Stimulated activated CD8-positive, alpha-beta memory T cell treated with anti-CD3 and anti-CD28 coated beads, Interleukin-4, amount 100 ng/mL, for 48 hours (primary cell): ENCODE data around the gene JUN.

ENCODE experiments used
- DNase-seq: peaks from one replicate; pipeline ENCODE4 v3.0.0-alpha.2; 2020

Gene JUN

DNA sequence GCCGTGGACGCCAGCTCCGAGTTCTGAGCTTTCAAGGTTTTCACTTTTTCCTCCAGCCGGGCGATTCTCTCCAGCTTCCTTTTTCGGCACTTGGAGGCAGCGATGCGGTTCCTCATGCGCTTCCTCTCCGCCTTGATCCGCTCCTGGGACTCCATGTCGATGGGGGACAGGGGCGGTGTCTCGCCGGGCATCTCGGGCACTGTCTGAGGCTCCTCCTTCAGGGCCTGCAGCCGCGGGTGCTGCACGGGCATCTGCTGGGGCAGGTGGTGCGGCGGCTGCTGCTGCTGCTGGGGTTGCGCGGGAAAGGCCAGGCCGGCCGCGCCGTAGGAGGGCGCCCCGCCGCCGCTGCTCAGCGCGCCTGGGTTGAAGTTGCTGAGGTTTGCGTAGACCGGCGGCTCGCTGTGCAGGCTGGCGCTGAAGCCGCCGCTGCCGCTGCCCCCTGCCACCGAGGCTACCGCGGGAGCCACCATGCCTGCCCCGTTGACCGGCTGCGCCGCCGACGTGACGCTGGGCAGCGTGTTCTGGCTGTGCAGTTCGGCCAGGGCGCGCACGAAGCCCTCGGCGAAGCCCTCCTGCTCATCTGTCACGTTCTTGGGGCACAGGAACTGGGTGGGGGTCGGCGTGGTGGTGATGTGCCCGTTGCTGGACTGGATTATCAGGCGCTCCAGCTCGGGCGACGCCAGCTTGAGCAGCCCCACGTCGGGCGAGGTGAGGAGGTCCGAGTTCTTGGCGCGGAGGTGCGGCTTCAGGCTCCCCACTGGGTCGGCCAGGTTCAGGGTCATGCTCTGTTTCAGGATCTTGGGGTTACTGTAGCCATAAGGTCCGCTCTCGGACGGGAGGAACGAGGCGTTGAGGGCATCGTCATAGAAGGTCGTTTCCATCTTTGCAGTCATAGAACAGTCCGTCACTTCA, 1.4 kb downstream of the JUN start:
- peak; percentile 71 for DNase-seq

DNA sequence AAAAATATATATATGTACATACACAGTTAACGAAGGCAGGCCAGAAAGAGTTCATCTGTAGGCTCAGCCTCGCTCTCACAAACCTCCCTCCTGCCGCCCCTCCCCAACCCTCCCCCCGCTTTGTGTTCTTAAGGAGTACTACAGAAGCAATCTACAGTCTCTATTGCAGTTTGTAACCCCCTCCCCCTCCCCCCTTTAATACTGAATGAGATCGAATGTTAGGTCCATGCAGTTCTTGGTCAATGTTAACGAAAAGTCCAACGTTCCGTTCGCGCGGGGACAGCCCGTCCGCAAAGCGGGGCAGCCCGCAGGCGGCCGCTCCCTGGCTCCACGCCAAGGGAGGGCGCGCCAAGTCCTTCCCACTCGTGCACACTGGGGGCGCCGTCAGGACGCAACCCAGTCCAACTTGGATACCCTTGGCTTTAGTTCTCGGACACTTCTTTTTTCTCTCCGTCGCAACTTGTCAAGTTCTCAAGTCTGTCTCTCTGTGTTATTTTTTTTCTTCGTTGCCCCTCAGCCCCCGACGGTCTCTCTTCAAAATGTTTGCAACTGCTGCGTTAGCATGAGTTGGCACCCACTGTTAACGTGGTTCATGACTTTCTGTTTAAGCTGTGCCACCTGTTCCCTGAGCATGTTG, 2.2 kb downstream of the JUN start:
- peak; percentile 60 for DNase-seq

DNA sequence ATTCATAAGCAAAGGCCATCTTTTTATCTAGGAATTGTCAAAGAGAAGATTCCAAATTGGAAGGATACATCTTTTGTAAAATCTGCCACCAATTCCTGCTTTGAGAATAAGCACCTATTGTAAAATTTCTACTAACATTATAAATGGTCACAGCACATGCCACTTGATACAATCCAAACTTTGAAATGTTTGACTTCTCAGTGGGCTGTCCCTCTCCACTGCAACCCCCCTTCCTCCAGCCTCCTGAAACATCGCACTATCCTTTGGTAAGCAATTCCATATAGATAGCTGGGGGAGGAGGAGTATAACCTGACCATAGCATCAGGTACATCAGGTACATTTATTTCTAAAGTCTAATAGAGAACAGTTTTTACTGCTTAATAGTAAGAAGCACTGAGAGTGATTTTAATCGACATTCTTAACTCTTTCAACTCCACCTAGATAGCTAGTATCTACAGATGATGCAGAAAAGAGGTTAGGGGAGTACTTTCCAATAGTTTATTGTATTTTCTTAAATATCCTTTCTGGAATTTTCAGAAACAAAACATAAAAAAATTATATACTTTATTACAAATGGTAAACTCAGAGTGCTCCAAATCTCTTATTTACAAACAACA, 2.9 kb downstream of the JUN start:
- no peak for DNase-seq

DNA sequence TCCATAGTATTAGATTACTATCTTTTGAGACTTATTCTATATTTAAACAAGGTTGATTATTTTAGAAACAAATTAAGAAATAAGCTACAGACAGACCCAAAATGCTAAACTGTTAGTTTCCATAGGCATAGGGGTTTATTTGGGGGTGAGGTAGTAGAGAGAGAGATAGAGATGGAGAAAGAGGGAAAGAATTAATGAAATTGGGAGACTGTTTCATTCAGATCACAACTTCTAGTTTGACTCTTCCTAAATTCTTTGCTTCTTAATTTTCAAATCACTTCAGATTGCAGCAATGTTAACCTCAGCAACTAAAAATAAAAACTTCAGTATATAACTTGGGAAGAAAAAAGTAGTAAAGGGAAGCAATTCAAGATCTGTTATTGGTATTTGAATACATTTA, 3.4 kb downstream of the JUN start:
- no peak for DNase-seq

DNA sequence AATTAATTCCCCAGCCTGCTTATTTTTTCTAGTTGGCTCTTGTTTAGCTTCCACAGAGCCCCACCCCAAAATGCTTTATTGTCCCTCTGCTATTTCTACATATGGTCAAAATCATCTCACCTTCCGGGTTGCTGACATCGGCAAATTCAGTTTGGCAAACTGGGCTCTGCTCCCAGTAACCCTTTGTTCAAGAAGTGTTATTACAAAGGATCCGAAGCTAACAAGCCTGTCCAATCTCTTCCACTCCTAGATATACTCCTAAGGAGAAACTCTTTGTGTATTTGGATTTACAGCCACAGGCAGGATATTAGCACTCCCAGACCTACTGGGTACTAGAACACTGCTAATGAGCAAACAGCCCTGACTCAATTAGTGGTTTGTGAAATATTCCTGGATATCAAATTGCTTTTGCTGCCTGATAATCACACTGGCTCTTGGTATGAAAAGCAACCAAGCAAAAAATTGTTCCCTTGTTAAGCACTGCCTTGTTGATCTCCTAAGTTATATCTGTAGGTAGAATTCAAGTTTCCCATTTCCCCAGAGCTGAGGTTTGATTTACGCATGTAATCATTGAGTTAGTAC, 4.0 kb downstream of the JUN start:
- DNase-seq, result no peak

DNA sequence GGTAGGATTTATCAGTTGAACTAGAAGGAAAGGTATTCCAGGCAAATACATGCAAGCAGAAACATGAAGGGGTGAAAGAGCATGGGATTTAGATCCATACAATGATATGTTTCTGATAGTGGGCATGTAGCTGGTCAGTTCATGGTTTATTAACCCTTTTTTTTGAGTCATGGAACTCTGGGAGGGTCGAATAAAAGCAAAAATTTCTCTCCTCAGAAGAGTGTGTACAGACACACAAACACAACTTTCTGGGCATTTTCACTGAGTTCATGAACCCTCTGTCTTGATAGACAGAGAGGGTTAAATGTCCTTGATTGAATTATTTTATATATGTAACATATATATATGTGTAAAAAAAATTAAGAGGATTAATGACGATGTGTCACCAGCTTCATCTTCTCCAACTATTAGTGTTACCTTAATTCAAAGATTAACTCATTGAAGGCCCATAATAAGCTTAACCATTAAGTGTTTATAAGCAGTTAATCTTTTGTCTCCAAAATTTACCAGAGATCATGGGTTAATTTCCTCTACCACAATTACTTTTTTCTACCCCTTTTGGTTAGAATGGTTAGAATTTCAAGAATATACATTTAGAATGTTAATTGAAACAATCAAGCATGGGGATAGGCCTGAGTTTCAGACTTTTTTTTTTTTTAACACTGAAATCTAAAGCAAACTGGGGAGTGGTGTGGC, 4.6 kb downstream of the JUN start:
- no peak for DNase-seq

DNA sequence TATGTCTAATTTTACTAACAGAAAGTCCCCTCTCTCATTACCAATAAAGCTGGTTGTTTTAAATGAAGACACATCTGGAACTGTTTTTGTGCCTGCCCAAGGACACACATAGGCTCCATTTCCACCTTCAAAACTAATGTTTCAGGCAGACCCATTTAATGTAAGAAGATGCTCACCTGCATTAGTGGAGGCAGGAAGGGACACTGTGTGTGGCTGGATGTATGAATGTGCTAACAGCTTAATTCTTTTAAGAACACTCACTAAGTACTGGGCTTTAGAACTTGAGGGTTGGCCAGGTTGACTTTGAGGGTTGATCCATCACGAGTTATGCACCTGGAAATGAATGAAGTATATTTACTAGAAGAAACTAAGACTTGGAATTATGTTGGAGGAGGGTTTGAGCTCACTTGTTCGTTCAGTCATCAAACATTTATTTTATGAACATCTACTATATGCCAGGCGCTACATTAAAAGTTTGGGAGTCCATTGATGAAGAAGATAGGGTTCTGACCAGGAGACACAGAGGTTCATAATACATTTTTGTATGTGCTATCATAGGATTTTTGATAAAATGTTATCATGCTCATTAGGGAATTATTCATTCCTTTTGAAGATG, 5.4 kb downstream of the JUN start:
- no peak for DNase-seq

DNA sequence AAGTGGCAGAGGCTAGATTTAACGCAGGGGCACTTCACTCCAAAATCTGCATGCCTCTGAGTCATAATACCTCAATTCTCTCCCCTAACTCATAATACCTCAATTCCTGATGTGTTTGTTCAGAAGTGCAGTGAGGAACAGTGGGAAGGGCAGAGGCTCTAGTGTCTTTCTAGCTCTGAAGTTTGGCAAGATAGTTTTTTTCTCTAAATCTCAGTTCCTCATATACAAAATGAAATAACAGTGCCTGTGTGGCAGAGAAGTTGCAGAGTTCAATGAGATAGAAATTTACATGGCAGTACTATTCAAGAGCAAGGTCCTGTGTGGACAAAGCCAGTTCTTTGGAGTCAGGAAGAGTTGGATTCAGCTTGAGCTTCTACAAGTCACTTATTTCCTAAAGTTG, 9.8 kb downstream of the JUN start:
- no peak for DNase-seq

DNA sequence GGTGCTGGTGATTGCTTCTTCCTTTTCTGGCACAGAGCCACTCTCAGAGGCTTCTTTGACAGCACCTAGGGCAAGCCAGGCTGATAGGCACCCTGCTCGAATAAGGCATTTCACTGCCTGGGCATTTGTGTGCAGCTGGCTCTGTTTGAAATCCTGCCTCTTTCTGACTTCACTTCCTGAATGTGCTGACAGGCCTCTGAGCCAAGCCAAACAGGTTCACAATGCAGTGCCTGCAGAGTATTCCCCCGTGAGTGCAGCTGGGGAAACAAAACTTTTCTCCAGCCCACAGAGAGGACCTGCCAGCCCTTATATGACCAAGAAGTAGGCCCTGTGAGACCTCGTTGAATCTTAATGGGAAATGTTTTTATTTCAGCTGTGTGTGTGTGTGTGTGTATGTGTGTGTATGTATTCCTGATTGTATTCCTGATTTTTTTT, 10.4 kb downstream of the JUN start:
- DNase-seq, result no peak

DNA sequence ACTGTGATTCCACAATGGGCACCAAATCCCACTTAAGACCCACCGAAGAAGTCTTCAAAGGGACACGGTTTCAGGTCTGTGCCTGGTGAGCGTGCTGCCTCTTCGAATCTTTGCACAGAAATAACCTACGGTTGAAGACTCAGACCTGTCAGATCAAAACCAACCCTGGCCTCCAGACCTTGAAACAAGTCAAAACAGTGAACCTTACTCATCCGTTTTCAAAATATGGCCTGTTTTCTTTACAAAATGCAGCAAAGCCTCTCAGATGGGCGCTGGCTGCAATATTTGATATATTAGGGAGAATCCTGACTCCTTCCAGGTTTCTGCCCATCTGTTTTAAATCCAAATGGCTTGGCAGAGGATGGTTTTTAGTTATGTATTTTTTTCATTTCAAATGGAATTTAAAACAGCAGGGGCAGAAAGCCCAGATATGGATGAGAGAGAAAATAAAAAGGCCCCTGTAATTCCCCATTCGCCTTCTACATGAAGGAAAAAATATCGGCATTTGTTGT, 14.0 kb downstream of the JUN start:
- DNase-seq, result no peak

DNA sequence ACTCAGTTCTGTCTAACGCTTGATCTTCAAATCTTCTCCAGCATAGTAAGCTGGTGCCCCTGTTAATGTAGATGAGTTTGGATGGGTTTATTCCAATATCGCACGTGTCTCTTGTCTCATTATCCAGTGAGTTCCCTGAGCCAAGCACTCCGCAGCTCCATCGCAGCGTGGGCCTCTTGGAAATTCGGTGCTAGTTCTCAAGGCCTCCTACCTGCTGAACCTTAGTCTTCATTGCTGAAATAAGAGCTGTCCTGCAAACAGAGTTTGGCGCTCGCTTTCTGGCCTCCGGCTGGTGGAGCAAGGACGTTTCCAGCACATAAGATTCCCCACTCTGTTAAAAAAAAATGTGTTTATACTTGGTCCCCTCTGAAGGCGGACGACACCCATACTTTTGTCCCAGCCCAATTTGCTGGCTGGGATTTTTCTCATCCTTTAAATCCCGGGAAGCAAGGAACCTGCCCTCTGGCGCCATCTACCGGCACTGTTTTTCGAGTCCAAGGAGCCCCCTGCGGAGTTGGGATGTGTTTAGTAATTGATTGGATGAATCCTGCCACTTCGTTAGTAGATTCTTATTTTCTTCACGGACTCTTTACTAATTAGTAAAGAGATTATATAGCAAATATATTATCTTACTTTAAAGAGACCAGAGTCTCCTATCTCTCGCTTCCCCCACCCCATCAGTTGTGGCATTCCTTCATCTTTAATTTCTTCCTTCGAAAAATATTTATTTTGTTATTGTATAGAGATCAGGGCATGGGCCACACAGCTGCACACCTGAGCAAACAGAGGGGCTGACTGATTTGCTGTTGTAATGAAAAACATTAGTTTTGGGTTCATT, 14.7 kb downstream of the JUN start:
- DNase-seq, result peak; percentile 82

DNA sequence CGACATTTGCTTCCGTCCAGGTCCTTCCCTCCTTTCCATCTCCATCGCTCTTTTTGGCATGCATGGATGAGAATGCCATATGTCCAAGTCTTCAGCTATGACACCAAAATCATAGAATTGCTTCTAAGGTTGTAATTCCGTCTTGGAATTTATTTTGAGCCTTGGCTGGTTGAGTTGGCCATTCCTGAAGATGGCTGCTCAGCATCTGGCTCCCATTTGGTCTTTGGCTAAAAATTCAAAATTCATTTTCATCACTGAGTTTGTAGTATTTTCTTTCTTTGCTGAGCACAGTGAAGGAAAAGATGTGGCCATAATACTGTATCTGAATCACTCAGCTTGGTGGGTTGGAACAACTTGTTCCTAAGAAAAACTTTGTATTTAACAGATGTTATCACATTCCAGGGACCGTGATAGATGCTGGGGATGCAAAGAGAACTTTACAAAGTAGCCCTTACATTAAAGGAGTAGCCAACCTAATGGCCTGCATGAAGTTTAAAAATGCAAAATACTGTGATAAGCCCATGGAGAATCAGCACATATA, 15.6 kb downstream of the JUN start:
- no peak for DNase-seq

DNA sequence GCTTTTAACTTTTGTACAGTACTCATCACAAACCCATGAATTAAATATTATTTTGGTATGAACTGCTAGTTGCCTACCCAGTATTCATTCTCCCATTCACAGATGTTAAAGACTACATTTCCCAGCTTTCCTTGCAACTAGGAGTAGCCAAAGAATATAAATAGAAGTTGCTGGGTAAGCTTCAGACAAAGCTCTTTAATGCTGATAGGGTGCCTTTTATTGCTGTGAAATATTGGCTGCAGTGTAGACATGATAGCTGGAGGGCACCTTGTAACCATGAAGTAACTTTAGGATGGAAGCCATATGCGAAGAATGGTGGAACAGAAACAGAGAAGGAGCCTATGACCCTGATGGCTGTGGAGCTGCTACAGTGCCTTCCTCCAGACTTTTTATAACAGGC, 16.7 kb downstream of the JUN start:
- no peak for DNase-seq

DNA sequence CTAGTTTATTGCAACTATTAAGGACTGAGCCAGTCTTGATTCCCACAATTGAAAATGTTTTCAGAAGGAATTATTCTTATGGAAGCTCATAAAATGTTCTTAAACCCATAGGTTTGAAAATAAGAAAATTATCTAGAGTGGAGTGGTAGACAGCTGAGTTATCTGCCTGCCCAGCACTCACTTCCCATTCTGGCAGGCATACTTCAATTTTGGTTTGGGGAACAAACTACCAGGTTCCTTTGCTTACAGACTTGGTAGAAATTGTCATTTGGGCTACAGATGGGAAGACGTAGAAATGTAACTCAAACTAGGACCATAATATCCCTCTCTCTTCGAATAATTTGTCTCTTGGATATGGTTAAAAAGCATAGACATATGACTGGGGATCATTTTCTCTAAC, 18.4 kb downstream of the JUN start:
- DNase-seq, result no peak

DNA sequence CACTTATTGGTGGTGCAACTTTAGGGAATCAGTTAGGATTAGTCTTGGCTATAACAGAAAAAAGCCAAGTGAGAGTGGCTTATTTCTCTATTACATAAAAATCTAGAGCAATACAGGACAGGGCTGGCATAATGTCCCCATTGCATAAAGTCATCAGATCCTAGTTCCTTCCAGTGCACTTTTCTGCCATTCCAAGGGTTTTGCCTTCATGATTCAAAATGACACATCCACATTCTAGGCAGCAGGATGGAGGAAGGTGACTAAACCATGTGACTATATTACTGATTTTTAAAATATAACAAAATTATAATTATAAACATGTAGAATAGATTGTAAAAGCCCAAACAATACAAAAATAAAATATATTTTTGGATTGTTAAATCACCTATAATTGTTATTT, 18.8 kb downstream of the JUN start:
- DNase-seq, result no peak

DNA sequence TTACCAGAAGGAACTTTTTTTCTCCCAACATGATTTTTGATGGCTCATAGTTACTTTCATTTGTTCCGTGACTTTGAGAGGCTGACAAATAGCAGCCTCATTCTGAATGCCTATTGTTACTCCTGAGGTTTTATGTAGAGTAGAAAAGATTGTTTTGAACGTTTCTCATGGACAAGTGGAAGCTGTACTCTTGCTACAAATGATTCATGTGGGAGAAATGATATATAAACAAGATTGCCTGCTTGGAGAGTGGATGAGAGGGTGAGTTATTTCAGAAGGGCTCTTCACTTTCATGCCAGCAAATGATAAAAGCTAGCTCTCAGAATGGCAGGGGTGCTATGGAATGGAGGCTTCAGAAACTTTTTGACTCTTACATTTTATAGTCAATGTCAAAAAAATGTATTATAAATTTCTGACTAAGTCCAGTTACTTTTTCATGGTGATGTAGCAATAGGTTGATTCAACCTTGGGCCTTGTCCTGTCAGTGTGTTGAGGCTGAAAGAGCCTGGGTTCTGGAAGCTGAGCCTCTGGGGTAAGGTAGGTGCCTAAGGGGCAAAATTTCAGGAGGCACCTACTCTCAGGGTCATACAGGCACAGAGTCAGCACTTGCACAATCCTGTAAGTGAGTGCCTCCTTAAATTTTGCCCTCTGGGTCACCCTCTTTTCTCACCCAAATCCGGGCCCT, 19.4 kb downstream of the JUN start:
- DNase-seq, result no peak

DNA sequence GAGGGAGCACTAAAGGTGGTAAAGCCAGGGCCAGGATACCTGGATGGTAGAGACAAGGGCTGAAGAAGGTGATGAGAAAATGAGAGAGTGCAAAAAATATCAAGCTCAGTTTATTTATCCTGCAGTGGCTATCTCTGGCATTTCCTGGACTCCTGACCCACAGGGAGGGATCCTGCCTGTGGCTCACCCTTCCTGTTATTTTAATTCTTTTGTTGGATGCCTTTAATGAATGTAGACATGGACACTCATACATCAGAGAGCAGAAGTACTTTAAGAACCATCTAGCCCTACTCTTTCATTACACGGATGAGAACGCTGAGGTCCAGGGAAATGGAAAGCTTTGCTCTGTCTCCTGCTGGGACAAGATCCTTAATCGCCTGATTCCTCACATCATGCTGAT, 20.6 kb downstream of the JUN start:
- no peak for DNase-seq

DNA sequence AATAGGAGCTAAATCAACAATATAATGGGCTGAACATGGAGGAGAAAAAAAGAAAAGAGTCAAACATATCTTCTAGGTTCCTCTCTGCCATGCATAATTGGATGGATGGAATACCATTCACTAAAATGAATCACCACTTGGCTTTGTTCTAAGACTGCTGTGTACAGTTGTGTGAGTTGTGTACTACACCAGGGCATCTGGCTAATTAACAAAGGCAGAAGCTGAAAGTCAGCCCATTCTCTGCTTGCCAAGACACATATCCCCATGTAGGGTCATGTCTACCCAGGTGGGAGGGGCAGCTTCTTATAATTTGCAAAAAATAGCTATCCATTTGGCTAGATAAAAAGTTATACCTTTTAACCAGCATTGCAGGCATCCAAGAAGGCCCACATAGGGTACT, 21.0 kb downstream of the JUN start:
- DNase-seq, result no peak

DNA sequence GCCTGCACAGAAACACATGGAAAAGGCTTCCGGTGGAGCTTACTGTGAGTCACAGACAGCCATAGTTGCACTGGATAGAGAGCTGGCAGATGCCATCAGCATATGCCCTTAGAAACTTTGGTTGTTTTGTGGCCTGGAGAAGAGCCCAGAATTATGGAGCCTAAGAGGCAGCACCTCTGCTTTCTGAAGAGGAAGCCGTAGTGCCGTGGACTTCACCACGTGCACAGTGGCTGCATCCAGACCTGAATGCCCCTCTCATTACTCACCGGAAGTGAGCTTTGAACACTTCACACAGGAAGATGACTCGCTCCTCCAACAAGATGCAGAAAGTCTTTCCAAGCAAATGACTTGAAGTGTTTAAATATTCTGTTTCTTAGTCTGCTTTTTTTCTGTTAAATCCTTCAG, 28.4 kb downstream of the JUN start:
- peak; percentile 73 for DNase-seq

DNA sequence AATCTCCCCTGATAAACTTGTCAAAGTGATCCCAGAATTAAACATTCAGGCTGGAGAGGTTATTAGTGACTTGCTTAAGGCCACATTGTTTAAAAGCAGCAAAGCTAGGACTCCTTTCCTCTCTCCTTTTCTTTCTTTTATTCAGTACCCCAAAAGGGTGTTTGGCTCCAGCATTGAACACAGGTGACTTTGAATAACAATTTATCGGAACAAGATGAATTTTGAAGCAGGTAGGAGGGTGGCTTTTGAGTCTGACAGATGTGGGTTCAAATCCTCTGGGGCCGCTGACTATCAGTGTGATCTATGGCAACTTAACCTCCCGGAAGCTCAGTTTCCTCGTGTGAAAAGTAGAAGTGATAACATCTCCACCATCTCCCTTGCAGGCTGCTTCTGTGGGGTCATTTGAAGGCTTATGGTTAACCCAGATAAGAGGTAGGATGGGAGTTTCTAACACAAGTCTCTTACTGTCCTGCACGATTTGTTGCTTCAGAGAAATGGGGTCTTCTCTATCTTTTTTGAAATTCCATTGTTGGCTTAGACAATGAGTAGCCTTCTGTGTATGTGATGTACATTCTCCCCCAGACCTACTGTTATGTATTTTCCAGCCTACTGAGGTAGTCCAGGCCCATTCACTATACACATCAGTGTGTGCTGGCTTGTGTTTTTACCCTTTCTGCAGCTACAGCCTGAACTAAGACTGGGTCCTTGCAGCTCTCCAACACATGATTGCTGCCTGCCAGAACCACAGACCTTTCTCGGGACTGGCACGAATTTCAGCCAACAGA, 29.0 kb downstream of the JUN start:
- peak; percentile 27 for DNase-seq
